Measurements from ENCODE around the gene OVCA2.

DNA sequence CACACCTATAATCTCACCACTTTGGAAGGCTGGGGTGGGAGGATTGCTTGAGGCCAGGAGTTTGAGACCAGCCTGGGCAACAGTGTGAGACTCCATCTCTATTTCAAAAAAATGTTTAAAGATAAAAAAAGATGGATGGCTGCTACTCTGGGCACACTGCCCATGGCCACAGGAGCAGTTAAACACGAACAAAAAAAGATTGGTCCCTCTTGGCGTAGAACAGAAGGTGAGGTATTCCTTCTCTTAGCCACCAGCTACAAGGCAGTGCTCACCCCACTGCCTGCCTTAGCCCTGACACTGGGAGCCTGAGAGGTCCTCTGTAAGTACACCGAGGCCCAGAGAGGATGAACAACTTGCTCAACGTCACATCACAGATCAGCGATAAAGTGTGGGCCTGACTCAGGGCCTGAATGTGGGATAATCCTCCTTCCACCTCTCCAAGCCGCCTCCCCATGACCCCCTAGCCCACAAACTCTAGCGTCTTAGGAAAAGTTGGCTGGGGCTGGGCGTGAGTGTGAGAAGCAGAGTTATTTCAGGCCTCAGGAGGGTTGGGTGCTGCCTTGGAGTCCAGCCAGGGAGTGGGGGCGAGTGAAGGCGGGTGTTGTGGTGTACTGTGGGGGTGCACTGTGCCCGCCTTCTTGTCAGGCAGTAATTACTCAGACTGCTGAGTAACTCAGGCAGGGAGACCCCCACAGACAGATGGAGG is 14.1 kb upstream of the OVCA2 start:
- TF ChIP-seq, protein P1, sequence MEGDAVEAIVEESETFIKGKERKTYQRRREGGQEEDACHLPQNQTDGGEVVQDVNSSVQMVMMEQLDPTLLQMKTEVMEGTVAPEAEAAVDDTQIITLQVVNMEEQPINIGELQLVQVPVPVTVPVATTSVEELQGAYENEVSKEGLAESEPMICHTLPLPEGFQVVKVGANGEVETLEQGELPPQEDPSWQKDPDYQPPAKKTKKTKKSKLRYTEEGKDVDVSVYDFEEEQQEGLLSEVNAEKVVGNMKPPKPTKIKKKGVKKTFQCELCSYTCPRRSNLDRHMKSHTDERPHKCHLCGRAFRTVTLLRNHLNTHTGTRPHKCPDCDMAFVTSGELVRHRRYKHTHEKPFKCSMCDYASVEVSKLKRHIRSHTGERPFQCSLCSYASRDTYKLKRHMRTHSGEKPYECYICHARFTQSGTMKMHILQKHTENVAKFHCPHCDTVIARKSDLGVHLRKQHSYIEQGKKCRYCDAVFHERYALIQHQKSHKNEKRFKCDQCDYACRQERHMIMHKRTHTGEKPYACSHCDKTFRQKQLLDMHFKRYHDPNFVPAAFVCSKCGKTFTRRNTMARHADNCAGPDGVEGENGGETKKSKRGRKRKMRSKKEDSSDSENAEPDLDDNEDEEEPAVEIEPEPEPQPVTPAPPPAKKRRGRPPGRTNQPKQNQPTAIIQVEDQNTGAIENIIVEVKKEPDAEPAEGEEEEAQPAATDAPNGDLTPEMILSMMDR (tag by site-specific recombination; IDR thresholded peaks at IDR 0.05) = no peak
- TF ChIP-seq ZNF549 (tag by site-specific recombination; IDR thresholded peaks at IDR 0.05) = no peak
- no peak for TF ChIP-seq ZNF510 (tag by site-specific recombination; IDR thresholded peaks at IDR 0.05; ENCODE audit: insufficient replicate concordance)
- no peak for TF ChIP-seq ZNF704 (tag by site-specific recombination; IDR thresholded peaks at IDR 0.05)
- no peak for TF ChIP-seq ZBTB21 (tag by site-specific recombination; IDR thresholded peaks at IDR 0.05)
- no peak for TF ChIP-seq TCF7L2 (IDR thresholded peaks at IDR 0.05; ENCODE audit: borderline replicate concordance, low read depth, low read length)
- no peak for TF ChIP-seq ZNF311 (tag by site-specific recombination; IDR thresholded peaks at IDR 0.05; ENCODE audit: borderline replicate concordance)
- no peak for TF ChIP-seq PBX3 (CRISPR knock-in tag; IDR thresholded peaks at IDR 0.05)
- TF ChIP-seq ZNF138 (tag by site-specific recombination; IDR thresholded peaks at IDR 0.05; ENCODE audit: borderline replicate concordance) = no peak
- TF ChIP-seq, protein P2, sequence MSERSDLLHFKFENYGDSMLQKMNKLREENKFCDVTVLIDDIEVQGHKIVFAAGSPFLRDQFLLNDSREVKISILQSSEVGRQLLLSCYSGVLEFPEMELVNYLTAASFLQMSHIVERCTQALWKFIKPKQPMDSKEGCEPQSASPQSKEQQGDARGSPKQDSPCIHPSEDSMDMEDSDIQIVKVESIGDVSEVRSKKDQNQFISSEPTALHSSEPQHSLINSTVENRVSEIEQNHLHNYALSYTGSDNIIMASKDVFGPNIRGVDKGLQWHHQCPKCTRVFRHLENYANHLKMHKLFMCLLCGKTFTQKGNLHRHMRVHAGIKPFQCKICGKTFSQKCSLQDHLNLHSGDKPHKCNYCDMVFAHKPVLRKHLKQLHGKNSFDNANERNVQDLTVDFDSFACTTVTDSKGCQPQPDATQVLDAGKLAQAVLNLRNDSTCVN (tag by site-specific recombination; optimal IDR thresholded peaks at IDR 0.05) = no peak
- TF ChIP-seq ZNF629 (tag by site-specific recombination; IDR thresholded peaks at IDR 0.05) = no peak
- TF ChIP-seq ZNF133 (tag by site-specific recombination; IDR thresholded peaks at IDR 0.05) = no peak
- no peak for TF ChIP-seq ZNF394 (tag by site-specific recombination; IDR thresholded peaks at IDR 0.05; ENCODE audit: borderline replicate concordance)
